Breast epithelium (tissue), 4 donors: Measurements from ENCODE around the gene MLX. TPM values are rescaled to one million over a fixed set of nuclear protein-coding genes. Genes with fewer than 3 reads are reported as not detected.

Experiments used
- DNase-seq, 2 donors: peaks; one replicate each; pipeline ENCODE4 v3.0.0-alpha.2; 2019; ENCODE audit warnings: low spot score in 2 of 2
- H3K27ac ChIP-seq, 2 donors: fragments of 200-600 bp; sonication (generic) in 1 of 2; one replicate each; pipeline ENCODE4 v1.5.1; 2016 to 2019; ENCODE audit warnings: mild to moderate bottlenecking in 1 of 2
- H3K27me3 ChIP-seq, 2 donors: fragments of 200-600 bp; sonication (generic) in 1 of 2; one replicate each; pipeline versions ENCODE4 v1.5.1 to v1.6.0; 2017 to 2019; ENCODE audit warnings: control low read depth in 1 of 2, mild to moderate bottlenecking in 1 of 2
- H3K36me3 ChIP-seq: fragments of 200-600 bp; one replicate; pipeline ENCODE4 v1.5.1; 2019
- H3K4me1 ChIP-seq, 2 donors: fragments of 200-600 bp; sonication (generic); one replicate each; pipeline ENCODE4 v1.5.1; 2016 to 2019; ENCODE audit warnings: control low read depth in 1 of 2
- H3K4me3 ChIP-seq, 3 donors: fragments of 200-600 bp; sonication (generic); 1 replicate in 2 of 3; 2 replicates in 1 of 3; pipeline ENCODE4 v1.5.1; 2016 to 2019; ENCODE audit warnings: mild to moderate bottlenecking in 3 of 3, moderate library complexity in 2 of 3
- H3K9me3 ChIP-seq, 2 donors: fragments of 200-600 bp; sonication (generic) in 1 of 2; one replicate each; pipeline ENCODE4 v1.5.1; 2016 to 2019; ENCODE audit warnings: control low read depth in 1 of 2
- CTCF ChIP-seq, 3 donors: fragments of 450-650 bp; IDR thresholded peaks; one replicate each; pipeline ENCODE4 v1.5.1; 2016 to 2017; ENCODE audit warnings: antibody characterized with exemption in 3 of 3, mild to moderate bottlenecking in 3 of 3, moderate library complexity in 3 of 3
- POLR2A ChIP-seq: fragments of 450-650 bp; IDR thresholded peaks from one replicate; pipeline ENCODE4 v1.6.1; 2016; ENCODE audit warnings: antibody characterized with exemption, mild to moderate bottlenecking, moderate library complexity
- POLR2AphosphoS5 ChIP-seq, 3 donors: sonication (generic); formaldehyde crosslinking; IDR thresholded peaks; one replicate each; pipeline ENCODE4 v1.6.1; 2017; ENCODE audit warnings: antibody characterized with exemption in 3 of 3
- intact Hi-C: fragments of 100-400 bp; cut with DNase I; formaldehyde crosslinking; loops from one replicate; pipeline ENCODE4 v1.15.1; 2023; ENCODE audit warnings: low total_unique reads
- total RNA-seq, 3 donors: library from RNA; depleted of rRNA; stranded (reverse); fragments of >200 nt; gene quantifications; one replicate each; pipeline ENCODE4 v1.1.0, GENCODE V29; 2016

Gene MLX
- total RNA-seq, 3 donors from 2014 or later = 27.2 to 49.8 (median 39.4) TPM

GRCh38 chr17:42566215-42566882 lies 551 bp upstream of the MLX start:
- no peak for DNase-seq
- peak in 1 of 3 donors; percentile 53 for TF ChIP-seq POLR2AphosphoS5 (IDR thresholded peaks at IDR 0.05)
- no peak for TF ChIP-seq POLR2A
- peak overlapping the region; percentile 86 to 95 for H3K27ac ChIP-seq
- H3K4me1 ChIP-seq = peaks cover 15 to 27% of the 10 kb centered on the region in 2 donors
- intact Hi-C loops = no loop called here
- no peaks in the 10 kb centered on the region for H3K27me3 ChIP-seq
- H3K9me3 ChIP-seq = no peaks in the 10 kb centered on the region
- peaks cover 5% of the 10 kb centered on the region for H3K36me3 ChIP-seq
- peak overlapping the region; percentile 78 to 92 (median 80) for H3K4me3 ChIP-seq

- Histone ChIP-seq H3K27ac (peak overlapping the region; percentile 17 to 20), H3K27me3 (no peaks in the 10 kb centered on the region), H3K4me1 (peaks cover 7 to 21% of the 10 kb centered on the region in 2 donors), H3K4me3 (no peak overlapping the region), H3K9me3 (no peaks in the 10 kb centered on the region), H3K36me3 (peaks cover 13% of the 10 kb centered on the region)
- no peak for DNase-seq
- TF ChIP-seq POLR2AphosphoS5 (IDR thresholded peaks at IDR 0.05) = no peak
- no peak for TF ChIP-seq POLR2A
- no peak for TF ChIP-seq CTCF (IDR thresholded peaks at IDR 0.05)
- intact Hi-C loops = no loop called here
Observed at GRCh38 chr17:42568341-42569111, 1.6 kb downstream of the MLX start.

- intact Hi-C loops = loop anchor here (10.0 kb wide), 1 partner anchor 103 kb away; the partner anchor contains the start of gene PLEKHH3
Observed at GRCh38 chr17:42571435-42572225, 4.7 kb downstream of the MLX start.

GRCh38 chr17:42573095-42573494 lies 6.2 kb downstream of the MLX start:
- TF ChIP-seq POLR2A (no peak), POLR2AphosphoS5 (IDR thresholded peaks at IDR 0.05) (no peak), CTCF (IDR thresholded peaks at IDR 0.05) (no peak)
- H3K27me3 ChIP-seq = no peaks in the 10 kb centered on the region
- peaks cover 0 to 5% of the 10 kb centered on the region in 2 donors for H3K4me1 ChIP-seq
- peaks cover 13% of the 10 kb centered on the region for H3K36me3 ChIP-seq
- no peaks in the 10 kb centered on the region for H3K9me3 ChIP-seq
- no peak overlapping the region for H3K4me3 ChIP-seq
- no peak overlapping the region for H3K27ac ChIP-seq
- intact Hi-C loops = loop anchor here (10.0 kb wide), 1 partner anchor 102 kb away; the partner anchor contains the start of gene PLEKHH3
- DNase-seq = no peak

More at GRCh38 chr17:42571435-42572225, 4.7 kb downstream of the MLX start:
- Histone ChIP-seq H3K4me3 (no peak overlapping the region), H3K36me3 (peaks cover 13% of the 10 kb centered on the region), H3K27ac (peak overlapping the region; percentile 26 to 64), H3K27me3 (no peaks in the 10 kb centered on the region), H3K9me3 (no peaks in the 10 kb centered on the region), H3K4me1 (peaks cover 0 to 11% of the 10 kb centered on the region in 2 donors)
- no peak for DNase-seq
- TF ChIP-seq POLR2A (no peak), CTCF (IDR thresholded peaks at IDR 0.05) (no peak), POLR2AphosphoS5 (IDR thresholded peaks at IDR 0.05) (no peak)

GRCh38 chr17:42574463-42574862 lies 7.6 kb downstream of the MLX start:
- no peaks in the 10 kb centered on the region for H3K4me1 ChIP-seq
- no peak for DNase-seq
- intact Hi-C loops = loop anchor here (10.0 kb wide), 1 partner anchor 100 kb away; the partner anchor contains the start of gene PLEKHH3
- no peak overlapping the region for H3K27ac ChIP-seq
- no peaks in the 10 kb centered on the region for H3K9me3 ChIP-seq
- no peaks in the 10 kb centered on the region for H3K27me3 ChIP-seq
- TF ChIP-seq CTCF (IDR thresholded peaks at IDR 0.05) = no peak
- TF ChIP-seq POLR2A = no peak
- no peak for TF ChIP-seq POLR2AphosphoS5 (IDR thresholded peaks at IDR 0.05)
- H3K4me3 ChIP-seq = no peak overlapping the region
- H3K36me3 ChIP-seq = peaks cover 7% of the 10 kb centered on the region
